HepG2 (cell line): Measurements from ENCODE around the gene ATG7. TPM values are rescaled to one million over a fixed set of nuclear protein-coding genes. Genes with fewer than 3 reads are reported as not detected.
A peak's percentile ranks its signal among the peaks of the same experiment; 100 is the strongest.

Experiments
- ATAC-seq: fragments of 200-7000 bp; cut with Tn5 transposase; 3 replicates; pipeline ENCODE4 v1.9.1; 2020; ENCODE audit warnings: mild to moderate bottlenecking, moderate library complexity
- BruUV-seq: library from RNA; stranded (reverse); fragments of 400-500 nt; replicated peaks from 2 replicates; lab custom pipeline; 2021; lab: Mats Ljungman, UMichigan
- CTCF ChIA-PET: fragments of 300-600 bp; formaldehyde crosslinking; extraction: SDS; loops from one replicate; lab custom pipeline; 2021; ENCODE audit warnings: low total read pairs, inconsistent platforms, low intra/inter-chr PET ratio; lab: Yijun Ruan, JAX
- POLR2A ChIA-PET: fragments of 350-600 bp; sonication (Branson Sonifier 250); formaldehyde crosslinking; loops from one replicate; lab custom pipeline; 2020; ENCODE audit warnings: antibody characterized with exemption, inconsistent platforms; lab: Yijun Ruan, JAX
- DNase-seq: peaks from one replicate; pipeline ENCODE4 v3.0.0-alpha.2; 2015; ENCODE audit warnings: low spot score
- FAIRE-seq: peaks from 3 replicates; lab custom pipeline; 2011; peaks lifted over from hg19 to GRCh38; lab: Jason Lieb, UNC
- H2AFZ ChIP-seq: one replicate; pipeline ENCODE4 v1.6.1; 2011; ENCODE audit warnings: low read length, inconsistent platforms
- H3K27ac ChIP-seq: fragments of 300-600 bp; 3 replicates; pipeline ENCODE4 v1.8.0; 2011; ENCODE audit warnings: mixed run types, mild to moderate bottlenecking, mixed read lengths, low read length, inconsistent platforms; ENCODE audit not compliant: insufficient read depth; ENCODE audit errors: extremely low read length
- H3K27me3 ChIP-seq, 2 experiments: fragments of 200-600 bp in 1 of 2; 2 replicates in 1 of 2; 3 replicates in 1 of 2; pipeline versions ENCODE4 v1.6.0 to v1.8.0; 2011; ENCODE audit warnings: low read length in 2 of 2, mild to moderate bottlenecking in 2 of 2, moderate library complexity in 2 of 2, inconsistent platforms in 1 of 2; ENCODE audit not compliant: insufficient read depth in 2 of 2, control insufficient read depth in 1 of 2
- H3K36me3 ChIP-seq, 2 experiments: fragments of 200-600 bp in 1 of 2; replicated peaks in 1 of 2; 2 replicates in 1 of 2; 3 replicates in 1 of 2; pipeline versions ENCODE4 v1.5.1 to v1.8.0; 2011; ENCODE audit warnings: low read length in 2 of 2, inconsistent platforms in 1 of 2; ENCODE audit not compliant: insufficient read depth in 2 of 2, control insufficient read depth in 1 of 2
- H3K4me1 ChIP-seq: 2 replicates; pipeline ENCODE4 v1.5.1; 2012; ENCODE audit warnings: low read length, inconsistent platforms; ENCODE audit not compliant: insufficient read depth
- H3K4me2 ChIP-seq: 2 replicates; pipeline ENCODE4 v1.6.0; 2011; ENCODE audit warnings: low read depth, low read length, inconsistent platforms
- H3K4me3 ChIP-seq, 3 experiments: fragments of 200-600 bp in 1 of 3; sonication (generic), shearing (Covaris generic) in 1 of 3; replicated peaks in 1 of 3; 2 replicates each; pipeline ENCODE4 v1.5.1; 2011 to 2016; ENCODE audit warnings: low read length in 3 of 3, inconsistent platforms in 2 of 3, low read depth in 2 of 3, mild to moderate bottlenecking in 2 of 3, control low read depth in 1 of 3, mixed read lengths in 1 of 3; ENCODE audit not compliant: insufficient read depth in 1 of 3
- H3K79me2 ChIP-seq: one replicate; pipeline ENCODE4 v1.6.1; 2011; ENCODE audit warnings: low read length, inconsistent platforms; ENCODE audit not compliant: insufficient read depth
- H3K9ac ChIP-seq: 2 replicates; pipeline ENCODE4 v1.6.0; 2011; ENCODE audit warnings: mild to moderate bottlenecking, low read depth, low read length, inconsistent platforms; ENCODE audit not compliant: insufficient read depth
- H3K9me3 ChIP-seq: 2 replicates; pipeline ENCODE4 v1.5.1; 2012; ENCODE audit warnings: mild to moderate bottlenecking, low read length
- H4K20me1 ChIP-seq: 2 replicates; pipeline ENCODE4 v1.6.0; 2011; ENCODE audit warnings: inconsistent platforms, mild to moderate bottlenecking, low read length, moderate library complexity; ENCODE audit not compliant: insufficient read depth
- CSRNP1 ChIP-seq: sonication (generic); formaldehyde crosslinking; IDR thresholded peaks from 2 replicates; pipeline ENCODE4 v1.8.1; 2023; ENCODE audit warnings: mild to moderate bottlenecking, missing genetic modification reagents
- KDM2A ChIP-seq: sonication (generic); formaldehyde crosslinking; IDR thresholded peaks from 2 replicates; pipeline ENCODE4 v1.4.0; 2020; ENCODE audit warnings: low read depth, missing genetic modification reagents, borderline replicate concordance
- NCOA2 ChIP-seq: sonication (generic); formaldehyde crosslinking; IDR thresholded peaks from 2 replicates; pipeline ENCODE4 v1.8.0; 2022; ENCODE audit warnings: inconsistent platforms
- WGBS: methylation state at CpG from one replicate; pipeline ENCODE4 v1.1.6; 2017; ENCODE audit warnings: low lambda C conversion rate; 5-methylcytosine and 5-hydroxymethylcytosine counted together
- in situ Hi-C: cut with HindIII; loops from 2 replicates; pipeline ENCODE4 v1.10.0; 2017; ENCODE audit warnings: low pct_unique_long_range_greater_than_20kb; ENCODE audit not compliant: extremely low pct_ligation_motif_present
- intact Hi-C: fragments of 100-400 bp; cut with micrococcal nuclease; formaldehyde crosslinking; loops from one replicate; pipeline ENCODE4 v1.10.0; 2022; ENCODE audit not compliant: unreplicated experiment
- polyA plus RNA-seq, 8 experiments: library from polyadenylated mRNA; depleted of rRNA in 3 of 8; stranded (reverse) in 7 of 8; unstranded in 1 of 8; fragments of >200 nt; fragmentation: Illumina TruSeq in 4 of 8; extraction: Trizol in 4 of 8; gene quantifications; 2 replicates each; pipeline versions ENCODE4 v1.2.1 to v1.2.3, GENCODE V29; 2011 to 2016; ENCODE audit warnings: low read depth in 4 of 8, missing spikeins in 1 of 8, mixed read lengths in 1 of 8; ENCODE audit not compliant: insufficient read depth in 1 of 8
- total RNA-seq, 5 experiments: library from RNA; depleted of rRNA; stranded (reverse); fragments of >200 nt; fragmentation: Illumina TruSeq; extraction: Trizol; gene quantifications; 2 replicates each; pipeline ENCODE4 v1.2.3, GENCODE V29; 2016; ENCODE audit warnings: low read depth in 1 of 5

ATG7 gene
- total and polyA plus RNA-seq, 2 of the 13 experiments (the other 11 are each of a cell fraction or from before 2014, with no cell fraction given), result 7.8 to 22.1 TPM

DNA sequence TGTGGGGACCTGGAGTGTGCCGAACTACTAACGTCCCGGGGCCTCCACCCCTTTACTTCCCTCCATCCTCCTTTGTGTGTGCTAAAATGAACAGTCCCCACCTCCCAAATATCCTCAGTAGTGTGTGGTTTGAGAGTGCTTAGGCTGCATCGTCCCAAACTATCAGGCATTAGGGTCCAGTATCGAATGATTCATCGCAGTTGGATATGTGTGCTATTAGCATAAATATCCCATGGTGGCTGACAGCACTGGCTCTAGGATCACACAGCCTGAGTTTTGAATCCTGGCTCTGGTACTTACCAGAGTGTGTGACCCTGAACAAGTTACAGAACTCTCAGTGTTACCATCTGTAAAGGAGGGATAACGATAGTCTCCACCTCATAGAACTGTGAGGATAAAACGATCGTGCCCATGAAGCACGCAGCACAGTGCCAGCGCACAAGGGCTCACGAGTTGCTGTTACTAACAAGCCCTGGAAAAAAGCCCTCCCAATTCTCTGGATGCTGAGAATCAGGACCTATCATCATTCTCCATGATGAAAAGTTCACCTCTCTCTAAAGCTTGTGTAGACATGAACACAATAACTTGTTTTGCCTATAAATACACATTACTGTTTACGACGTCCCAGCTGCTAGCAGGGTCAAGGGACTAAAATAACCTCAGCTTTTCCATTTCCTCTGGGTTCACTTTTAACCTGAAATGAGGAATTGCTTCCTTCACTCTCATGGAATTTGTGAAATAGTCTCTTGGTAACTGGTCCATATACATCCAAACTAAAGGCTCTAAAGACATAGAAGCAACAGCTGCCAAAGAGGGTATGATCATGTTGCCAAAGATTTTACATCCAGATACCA lies 320.5 kb downstream of the ATG7 start:
- Histone ChIP-seq H3K9me3 (no peaks in the 10 kb centered on the region), H3K4me1 (peaks cover 73% of the 10 kb centered on the region), H3K9ac (peak overlapping the region; percentile 1; the same call in 1 of the 2 replicates), H4K20me1 (peaks cover 33% of the 10 kb centered on the region), H2AFZ (no peak overlapping the region), H3K27ac (peak overlapping the region; percentile 53), H3K4me3 (no peak overlapping the region; a peak in 1 of 6 replicates), H3K27me3 (no peaks in the 10 kb centered on the region), H3K4me2 (0 out of 2 replicates have a peak overlapping the region, but pooled peaks have one; percentile 58), H3K36me3 (peaks cover 11 to 32% of the 10 kb centered on the region in 2 experiments), H3K79me2 (peaks cover 88% of the 10 kb centered on the region)
- ChIA-PET POLR2A (interaction anchor here (0.9 kb wide), 1 partner anchor 36 kb away, joined by 3 read pairs; no protein-coding TSS in a partner anchor), CTCF (no interaction called here)
- DNase-seq, result no peak
- in situ Hi-C loops, result loop anchor here (5.0 kb wide), 1 partner anchor 50 kb away; the partner anchor contains the start of gene VGLL4
- FAIRE-seq, result no peak
- no peak for TF ChIP-seq KDM2A
- no peak for TF ChIP-seq CSRNP1 (CRISPR knock-in tag)
- no peak for TF ChIP-seq NCOA2
- ATAC-seq, result no peak
- no TSS peak for BruUV-seq
- intact Hi-C loops, result loop anchor here (2.0 kb wide), 1 partner anchor 26 kb away; no protein-coding TSS in a partner anchor
- 98% methylated on average over 14 of the region's 14 CpGs for WGBS
